SK-N-SH (cell line): ENCODE data around the gene COL23A1. TPM values are rescaled to one million over a fixed set of nuclear protein-coding genes. Genes with fewer than 3 reads are reported as not detected.

Source experiments
- CTCF ChIA-PET: fragments of 300-600, 350-600 bp; formaldehyde crosslinking; extraction: SDS; loops from one replicate; lab custom pipeline; 2021; lab: Yijun Ruan, JAX
- POLR2A ChIA-PET: fragments of 350-600 bp; sonication (Branson Sonifier 250); formaldehyde crosslinking; extraction: SDS; loops from one replicate; lab custom pipeline; 2020; ENCODE audit warnings: antibody characterized with exemption, inconsistent platforms; lab: Yijun Ruan, JAX
- DNase-seq: peaks from one replicate; pipeline ENCODE4 v3.0.0; 2012
- H2AFZ ChIP-seq: fragments of 200-600 bp; sonication (generic); 2 replicates; pipeline ENCODE4 v1.8.1; 2016; ENCODE audit warnings: antibody characterized with exemption, mild to moderate bottlenecking, low read depth
- H3F3A ChIP-seq: fragments of 200-600 bp; sonication (generic); replicated peaks from 2 replicates; pipeline ENCODE3; 2016; ENCODE audit warnings: antibody characterized with exemption, mild to moderate bottlenecking; ENCODE audit not compliant: insufficient read depth
- H3K27ac ChIP-seq, 2 experiments: fragments of 200-500 bp in 1 of 2; fragments of 200-600 bp in 1 of 2; sonication (Bioruptor generic) in 1 of 2; sonication (generic), shearing (Covaris generic) in 1 of 2; 2 replicates each; pipeline versions ENCODE4 v1.5.1 to v1.6.1; 2014 to 2016; ENCODE audit warnings: low read depth in 2 of 2, inconsistent platforms in 1 of 2, low read length in 1 of 2, mild to moderate bottlenecking in 1 of 2, mixed read lengths in 1 of 2
- H3K27me3 ChIP-seq: fragments of 200-600 bp; sonication (generic), shearing (Covaris generic); 2 replicates; pipeline ENCODE4 v1.6.1; 2016; ENCODE audit warnings: mixed run types; ENCODE audit not compliant: insufficient read depth
- H3K36me3 ChIP-seq, 2 experiments: fragments of 200-500 bp in 1 of 2; fragments of 200-600 bp in 1 of 2; sonication (Bioruptor generic) in 1 of 2; sonication (generic) in 1 of 2; replicated peaks in 1 of 2; 2 replicates each; pipeline versions ENCODE3 to v1.5.1; 2014 to 2016; ENCODE audit warnings: low read length in 1 of 2, mild to moderate bottlenecking in 1 of 2; ENCODE audit not compliant: insufficient read depth in 2 of 2, control insufficient read depth in 1 of 2
- H3K4me1 ChIP-seq, 2 experiments: fragments of 200-500 bp in 1 of 2; fragments of 200-600 bp in 1 of 2; sonication (Bioruptor generic) in 1 of 2; sonication (generic), shearing (Covaris generic) in 1 of 2; 2 replicates each; pipeline versions ENCODE4 v1.5.1 to v1.6.1; 2014 to 2016; ENCODE audit warnings: low read depth in 1 of 2, low read length in 1 of 2, mixed run types in 1 of 2; ENCODE audit not compliant: insufficient read depth in 2 of 2, control insufficient read depth in 1 of 2
- H3K4me2 ChIP-seq: fragments of 200-600 bp; sonication (generic), shearing (Covaris generic); 2 replicates; pipeline ENCODE4 v1.6.1; 2017; ENCODE audit warnings: mixed run types
- H3K4me3 ChIP-seq, 2 experiments: fragments of 200-500 bp in 1 of 2; fragments of 200-600 bp in 1 of 2; sonication (Bioruptor generic) in 1 of 2; sonication (generic), shearing (Covaris generic) in 1 of 2; 2 replicates each; pipeline versions ENCODE4 v1.5.1 to v1.8.1; 2014 to 2016; ENCODE audit warnings: low read depth in 2 of 2, inconsistent platforms in 1 of 2, low read length in 1 of 2, mild to moderate bottlenecking in 1 of 2, mixed read lengths in 1 of 2, moderate library complexity in 1 of 2
- H3K79me2 ChIP-seq: fragments of 200-600 bp; sonication (generic); 2 replicates; pipeline ENCODE4 v1.8.1; 2017; ENCODE audit warnings: mild to moderate bottlenecking; ENCODE audit not compliant: insufficient read depth
- H3K9ac ChIP-seq: fragments of 200-600 bp; sonication (generic); 2 replicates; pipeline ENCODE4 v1.6.1; 2017; ENCODE audit warnings: mixed run types
- H3K9me2 ChIP-seq: fragments of 200-600 bp; sonication (generic); 2 replicates; pipeline ENCODE4 v1.6.1; 2017; ENCODE audit warnings: mixed run types
- H3K9me3 ChIP-seq: fragments of 200-600 bp; sonication (generic); 2 replicates; pipeline ENCODE4 v1.6.1; 2017; ENCODE audit warnings: mixed run types, mild to moderate bottlenecking, moderate library complexity
- H4K20me1 ChIP-seq: fragments of 200-600 bp; sonication (generic); 2 replicates; pipeline ENCODE4 v1.6.1; 2017; ENCODE audit warnings: mild to moderate bottlenecking, mixed run types; ENCODE audit not compliant: insufficient read depth
- CHD2 ChIP-seq: fragments of 150-350 bp; IDR thresholded peaks from 2 replicates; pipeline ENCODE4 v1.6.1; 2018; ENCODE audit warnings: low read length; ENCODE audit not compliant: partially characterized antibody
- CTCF ChIP-seq: fragments of 200-600 bp; sonication (generic); IDR thresholded peaks from 2 replicates; pipeline ENCODE4 v1.6.1; 2017; ENCODE audit warnings: antibody characterized with exemption, mild to moderate bottlenecking, moderate library complexity
- EZH2phosphoT487 ChIP-seq: fragments of 200-600 bp; sonication (generic); IDR thresholded peaks from 2 replicates; pipeline ENCODE4 v1.6.1; 2017; ENCODE audit warnings: low read depth, mixed run types, mild to moderate bottlenecking, antibody characterized with exemption, moderate library complexity, borderline replicate concordance
- FOXJ3 ChIP-seq: sonication (generic); formaldehyde crosslinking; IDR thresholded peaks from 2 replicates; pipeline ENCODE4 v1.5.1; 2020; ENCODE audit warnings: mild to moderate bottlenecking, missing genetic modification reagents
- FOXM1 ChIP-seq: IDR thresholded peaks from 2 replicates; pipeline ENCODE4 v1.4.0; 2012; ENCODE audit warnings: low read depth, mild to moderate bottlenecking
- GABPA ChIP-seq: IDR thresholded peaks from 2 replicates; pipeline ENCODE4 v1.4.0; 2012; ENCODE audit warnings: low read depth, mild to moderate bottlenecking
- GATA2 ChIP-seq: sonication (generic); formaldehyde crosslinking; IDR thresholded peaks from 2 replicates; pipeline ENCODE4 v1.5.0; 2020; ENCODE audit warnings: mild to moderate bottlenecking, missing genetic modification reagents
- IRF3 ChIP-seq: fragments of 150-350 bp; IDR thresholded peaks from 2 replicates; pipeline ENCODE4 v1.6.1; 2016; ENCODE audit warnings: mild to moderate bottlenecking, low read depth, low read length
- JUND ChIP-seq: IDR thresholded peaks from 2 replicates; pipeline ENCODE4 v1.4.0; 2012
- MXI1 ChIP-seq: IDR thresholded peaks from 2 replicates; pipeline ENCODE4 v1.6.1; 2012; ENCODE audit warnings: mild to moderate bottlenecking, low read depth, low read length, improper control_type of control experiment
- NRF1 ChIP-seq: IDR thresholded peaks from 2 replicates; pipeline ENCODE4 v1.6.1; 2012; ENCODE audit warnings: low read depth, mild to moderate bottlenecking, low read length
- PBX3 ChIP-seq: IDR thresholded peaks from 2 replicates; pipeline ENCODE4; 2012
- RXRA ChIP-seq: IDR thresholded peaks from 2 replicates; pipeline ENCODE4 v1.4.0; 2012; ENCODE audit warnings: low read depth, mild to moderate bottlenecking, borderline replicate concordance
- SIN3A ChIP-seq: IDR thresholded peaks from 2 replicates; pipeline ENCODE4 v1.6.1; 2012; ENCODE audit warnings: low read depth, mild to moderate bottlenecking, low read length, moderate library complexity, borderline replicate concordance
- TAF1 ChIP-seq: IDR thresholded peaks from 2 replicates; pipeline ENCODE4 v1.6.1; 2012; ENCODE audit warnings: low read depth, mild to moderate bottlenecking, low read length, moderate library complexity, borderline replicate concordance
- USF1 ChIP-seq: IDR thresholded peaks from 2 replicates; pipeline ENCODE4 v1.4.0; 2012; ENCODE audit warnings: low read depth, borderline replicate concordance
- ZBTB33 ChIP-seq: IDR thresholded peaks from 2 replicates; pipeline ENCODE4 v1.4.0; 2012; ENCODE audit warnings: low read depth, borderline replicate concordance
- WGBS: methylation state at CpG from one replicate; pipeline ENCODE4 v1.1.6; 2017; ENCODE audit warnings: low lambda C conversion rate; 5-methylcytosine and 5-hydroxymethylcytosine counted together
- polyA plus RNA-seq, 3 experiments: library from polyadenylated mRNA; depleted of rRNA; stranded (reverse); fragments of >200 nt; gene quantifications; 2 replicates each; pipeline ENCODE4 v1.2.3, GENCODE V29; 2012

The COL23A1 gene
- polyA plus RNA-seq, 1 of the 3 experiments (the other 2 are of a cell fraction): 0.10 TPM

- Histone ChIP-seq H3K79me2 (peaks cover 44% of the 10 kb centered on the region), H3K9ac (no peak overlapping the region), H3K27me3 (no peaks in the 10 kb centered on the region), H2AFZ (no peak overlapping the region), H3K27ac (no peak overlapping the region; a peak in 1 of 4 replicates), H3K4me1 (peaks cover 1 to 4% of the 10 kb centered on the region in 2 experiments; a peak in 1 of 4 replicates), H4K20me1 (peaks cover 8% of the 10 kb centered on the region; the same call in 1 of the 2 replicates), H3K9me2 (no peaks in the 10 kb centered on the region), H3K36me3 (peaks cover 86 to 89% of the 10 kb centered on the region in 2 experiments), H3F3A (no peaks in the 10 kb centered on the region), H3K9me3 (no peaks in the 10 kb centered on the region), H3K4me2 (no peak overlapping the region), H3K4me3 (no peak overlapping the region)
- CTCF ChIA-PET: interaction anchor here (0.7 to 1.9 kb wide), 4 partner anchors 10 to 384 kb away, joined by 3 to 8 read pairs (median 4); partner anchors contain the start of gene COL23A1
- TF ChIP-seq TAF1: no peak
- TF ChIP-seq MXI1: no peak
- TF ChIP-seq GABPA: no peak
- TF ChIP-seq RXRA: no peak
- TF ChIP-seq USF1: no peak
- no peak for TF ChIP-seq GATA2 (CRISPR knock-in tag)
- TF ChIP-seq SIN3A: no peak
- no peak for TF ChIP-seq EZH2phosphoT487
- TF ChIP-seq CHD2: no peak
- TF ChIP-seq IRF3: no peak
- TF ChIP-seq CTCF: no peak
- TF ChIP-seq FOXJ3 (CRISPR knock-in tag): no peak
- TF ChIP-seq FOXM1: no peak
- TF ChIP-seq ZBTB33: no peak
- no peak for TF ChIP-seq NRF1
- no peak for TF ChIP-seq PBX3
- no peak for TF ChIP-seq JUND
- DNase-seq: no peak
- 97% methylated on average over 1 of the region's 1 CpG for WGBS
- POLR2A ChIA-PET: no interaction called here
Measured at GRCh38 chr5:178619390-178619789, 29.2 kb upstream of the COL23A1 start.
